NT2/D1 (cell line): ENCODE measurements around the gene FAM78B.

Experiments used
- DNase-seq: peaks from one replicate; pipeline ENCODE4 v3.0.0-alpha.2; 2011; ENCODE audit warnings: low read depth, low spot score
- H3K27me3 ChIP-seq: 2 replicates; pipeline ENCODE4 v1.6.0; 2011; ENCODE audit warnings: mild to moderate bottlenecking; ENCODE audit not compliant: insufficient read length, insufficient read depth
- H3K36me3 ChIP-seq: 2 replicates; pipeline ENCODE4 v1.6.1; 2011; ENCODE audit warnings: mild to moderate bottlenecking, low read length, mixed read lengths; ENCODE audit not compliant: insufficient read depth, insufficient read length
- H3K4me1 ChIP-seq: 2 replicates; pipeline ENCODE4 v1.5.1; 2011; ENCODE audit not compliant: insufficient read depth, insufficient read length
- H3K4me3 ChIP-seq: 2 replicates; pipeline ENCODE4 v1.5.1; 2011; ENCODE audit warnings: low read depth; ENCODE audit not compliant: insufficient read length
- H3K9ac ChIP-seq: 2 replicates; pipeline ENCODE4 v1.6.0; 2011; ENCODE audit warnings: low read depth; ENCODE audit not compliant: insufficient read length
- H3K9me3 ChIP-seq: 2 replicates; pipeline ENCODE4 v1.5.1; 2011; ENCODE audit warnings: mild to moderate bottlenecking, low read length; ENCODE audit not compliant: insufficient read depth
- SUZ12 ChIP-seq: IDR thresholded peaks from 2 replicates; pipeline ENCODE4 v1.6.1; 2011; ENCODE audit not compliant: insufficient read length, insufficient read depth; ENCODE audit errors: extremely low read depth
- YY1 ChIP-seq: IDR thresholded peaks from 2 replicates; pipeline ENCODE4 v1.6.1; 2011; ENCODE audit not compliant: insufficient read length, insufficient read depth
- ZNF274 ChIP-seq: IDR thresholded peaks from 2 replicates; pipeline ENCODE4 v1.6.1; 2011; ENCODE audit warnings: mild to moderate bottlenecking, low read depth, low read length

FAM78B gene

DNA sequence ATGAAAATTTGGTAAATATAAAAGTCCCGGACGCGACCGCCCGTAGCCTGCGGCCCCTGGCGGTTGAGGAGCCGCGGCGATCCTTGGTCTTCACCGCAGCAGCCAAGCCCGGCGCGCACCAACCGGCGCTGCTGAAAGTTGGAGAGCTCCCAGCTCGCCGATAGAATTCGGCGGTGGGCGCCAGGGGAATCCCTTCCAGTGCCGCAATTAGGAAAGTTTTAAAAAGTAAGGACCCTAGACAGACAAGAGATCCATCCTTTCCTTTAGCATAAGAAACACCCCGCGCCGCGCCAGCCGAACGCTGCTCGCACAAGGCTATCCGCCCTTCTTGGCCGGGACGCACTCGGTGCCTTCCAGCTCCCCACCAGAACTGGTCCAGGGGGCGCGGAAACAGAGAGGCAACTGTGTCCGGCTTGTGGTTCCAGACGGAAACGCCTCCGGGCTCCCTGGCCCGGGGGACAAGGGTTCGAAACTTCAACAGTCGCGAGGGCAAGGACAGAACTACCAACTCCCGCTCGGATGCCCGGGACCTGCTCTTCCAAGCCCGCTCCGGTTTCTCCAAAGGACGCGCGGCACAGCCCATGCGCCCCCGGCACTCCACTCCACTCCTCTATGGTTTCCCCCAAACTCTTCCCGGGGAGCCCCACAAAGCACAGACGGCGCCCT lies 1.7 kb downstream of the FAM78B start:
- peak overlapping the region; percentile 53 for H3K4me3 ChIP-seq
- H3K4me1 ChIP-seq, result no peaks in the 10 kb centered on the region
- TF ChIP-seq YY1 (no peak), SUZ12 (peak; percentile 88)
- H3K27me3 ChIP-seq, result peaks cover 67% of the 10 kb centered on the region
- no peaks in the 10 kb centered on the region for H3K36me3 ChIP-seq
- H3K9me3 ChIP-seq, result no peaks in the 10 kb centered on the region
- DNase-seq, result peak; percentile 71
- peak overlapping the region; percentile 61 for H3K9ac ChIP-seq

DNA sequence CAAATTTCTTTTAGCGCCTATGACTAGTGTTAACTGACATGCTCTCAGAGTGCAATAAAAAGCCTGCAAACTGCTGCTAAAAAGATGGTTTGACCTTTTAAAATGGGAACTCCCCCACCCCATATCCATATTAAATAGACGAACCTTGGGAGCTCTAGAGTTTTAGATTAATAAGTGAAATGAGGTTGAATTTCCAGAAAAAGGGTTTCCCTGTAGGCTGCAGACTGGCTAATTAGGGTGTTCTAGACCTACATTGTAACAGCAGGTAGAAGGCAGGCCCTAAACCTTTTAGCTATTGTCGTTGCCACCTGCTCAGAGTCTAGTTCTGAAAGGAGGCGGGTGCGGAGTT lies 2.2 kb downstream of the FAM78B start:
- no peak overlapping the region for H3K4me3 ChIP-seq

GRCh38 chr1:166159656-166160055 lies 7.1 kb downstream of the FAM78B start:
- Histone ChIP-seq H3K9me3 (no peaks in the 10 kb centered on the region), H3K9ac (no peak overlapping the region), H3K27me3 (peaks cover 34% of the 10 kb centered on the region), H3K36me3 (no peaks in the 10 kb centered on the region), H3K4me3 (no peak overlapping the region), H3K4me1 (no peaks in the 10 kb centered on the region)
- no peak for TF ChIP-seq SUZ12
- TF ChIP-seq ZNF274, result no peak
- no peak for TF ChIP-seq YY1
- no peak for DNase-seq

More for the DNA sequence above, 2.2 kb downstream of the FAM78B start:
- no peak for DNase-seq
- no peaks in the 10 kb centered on the region for H3K36me3 ChIP-seq
- peaks cover 67% of the 10 kb centered on the region for H3K27me3 ChIP-seq
- H3K4me1 ChIP-seq, result no peaks in the 10 kb centered on the region
- no peak overlapping the region for H3K9ac ChIP-seq
- no peak for TF ChIP-seq SUZ12
- no peak for TF ChIP-seq YY1
- no peaks in the 10 kb centered on the region for H3K9me3 ChIP-seq

GRCh38 chr1:166156674-166157073 lies 10.1 kb downstream of the FAM78B start:
- H3K36me3 ChIP-seq, result no peaks in the 10 kb centered on the region
- H3K27me3 ChIP-seq, result peaks cover 4% of the 10 kb centered on the region
- no peak overlapping the region for H3K4me3 ChIP-seq
- H3K4me1 ChIP-seq, result no peaks in the 10 kb centered on the region
- H3K9me3 ChIP-seq, result no peaks in the 10 kb centered on the region
- no peak for DNase-seq
- no peak for TF ChIP-seq ZNF274
- TF ChIP-seq SUZ12, result no peak
- TF ChIP-seq YY1, result no peak
- no peak overlapping the region for H3K9ac ChIP-seq

- H3K9me3 ChIP-seq, result no peaks in the 10 kb centered on the region
- TF ChIP-seq SUZ12 (no peak), YY1 (no peak), ZNF274 (no peak)
- no peak overlapping the region for H3K9ac ChIP-seq
- no peaks in the 10 kb centered on the region for H3K4me1 ChIP-seq
- no peaks in the 10 kb centered on the region for H3K36me3 ChIP-seq
- H3K27me3 ChIP-seq, result no peaks in the 10 kb centered on the region
- no peak overlapping the region for H3K4me3 ChIP-seq
- DNase-seq, result no peak
Observed at GRCh38 chr1:166155108-166155507, 11.7 kb downstream of the FAM78B start.

DNA sequence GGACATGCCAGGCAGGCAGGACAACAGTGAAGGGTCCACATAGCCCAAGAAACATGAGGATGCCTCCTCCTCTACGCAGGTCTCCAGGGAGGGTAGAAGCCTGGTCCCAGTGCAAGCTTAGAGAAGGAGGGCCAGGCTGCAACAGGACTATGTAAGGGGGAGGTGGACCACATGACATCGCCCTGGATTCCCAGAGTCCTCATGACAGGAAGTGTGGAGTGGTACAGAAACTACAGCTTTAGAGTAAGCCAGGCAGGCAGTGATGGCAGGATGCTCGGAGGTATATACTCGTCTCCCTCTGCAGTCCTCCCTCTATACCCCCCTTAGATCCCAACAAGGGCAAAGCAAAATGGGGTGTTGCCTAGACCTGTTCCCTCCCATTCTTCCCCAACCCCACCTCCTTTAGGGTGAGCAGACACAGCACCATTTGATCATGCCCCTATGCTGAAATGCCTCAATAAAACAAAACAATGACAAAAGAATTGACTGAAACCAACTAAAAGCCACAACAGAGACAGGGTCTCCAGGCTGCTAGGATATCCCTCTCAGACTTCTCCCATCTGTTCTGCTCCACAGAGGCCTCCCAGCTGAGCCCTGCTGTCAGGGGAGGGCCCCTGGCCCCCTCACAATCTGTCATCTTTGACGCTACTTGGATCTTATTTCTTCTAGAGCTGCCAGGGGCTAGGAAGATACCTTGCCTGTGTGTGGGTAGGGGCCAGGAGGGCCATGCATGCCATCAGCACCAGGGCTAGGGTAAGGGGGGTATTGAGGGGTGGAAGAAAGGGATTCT lies 13.1 kb downstream of the FAM78B start:
- TF ChIP-seq ZNF274 (no peak), YY1 (no peak), SUZ12 (no peak)
- Histone ChIP-seq H3K9ac (no peak overlapping the region), H3K4me1 (no peaks in the 10 kb centered on the region), H3K4me3 (no peak overlapping the region), H3K9me3 (no peaks in the 10 kb centered on the region), H3K36me3 (no peaks in the 10 kb centered on the region), H3K27me3 (no peaks in the 10 kb centered on the region)
- no peak for DNase-seq

DNA sequence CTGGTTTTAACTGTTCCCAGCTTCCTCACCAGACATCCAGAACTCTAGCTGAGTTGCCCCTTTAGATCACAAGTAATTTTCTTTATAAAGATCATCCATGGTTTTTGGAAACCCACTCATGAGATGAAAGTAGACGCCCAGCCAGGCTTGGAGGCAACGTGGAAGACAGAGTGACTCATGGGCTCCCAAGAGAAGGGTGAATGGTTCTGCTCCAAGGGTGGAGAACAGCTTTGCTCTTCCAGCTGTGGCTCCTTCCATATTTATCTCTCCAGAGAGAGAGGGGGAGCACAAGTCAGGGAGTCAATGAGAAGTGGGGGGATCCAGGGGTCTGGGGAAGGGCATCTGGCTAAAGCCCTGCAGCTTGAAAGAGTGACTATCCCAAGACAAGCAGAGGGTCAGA lies 13.8 kb downstream of the FAM78B start:
- H3K4me1 ChIP-seq, result no peaks in the 10 kb centered on the region
- no peaks in the 10 kb centered on the region for H3K36me3 ChIP-seq
- H3K27me3 ChIP-seq, result no peaks in the 10 kb centered on the region
- no peak overlapping the region for H3K4me3 ChIP-seq
- H3K9ac ChIP-seq, result no peak overlapping the region
- TF ChIP-seq ZNF274, result no peak
- TF ChIP-seq YY1, result no peak
- TF ChIP-seq SUZ12, result no peak
- no peaks in the 10 kb centered on the region for H3K9me3 ChIP-seq
- DNase-seq, result no peak

DNA sequence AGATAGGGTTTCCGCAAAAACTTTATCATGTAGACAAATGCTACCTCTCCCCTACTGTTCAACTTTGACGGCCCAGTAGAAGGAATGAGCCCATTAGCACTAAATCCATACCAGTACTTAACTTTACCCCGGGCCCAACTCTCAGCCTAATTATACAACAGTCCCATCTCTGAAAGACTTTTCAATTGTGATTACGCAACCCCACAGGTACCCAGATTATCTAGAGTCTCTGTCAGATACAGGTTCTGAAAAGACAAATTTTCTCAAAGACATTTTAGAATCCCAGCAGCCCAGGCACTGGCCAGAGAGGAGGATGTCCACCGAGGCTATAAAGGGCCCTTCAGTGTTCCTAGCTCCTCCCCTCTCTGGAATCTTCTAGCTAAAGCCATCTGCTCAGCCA lies 15.0 kb downstream of the FAM78B start:
- Histone ChIP-seq H3K4me3 (no peak overlapping the region), H3K4me1 (no peaks in the 10 kb centered on the region), H3K9ac (no peak overlapping the region), H3K9me3 (no peaks in the 10 kb centered on the region), H3K36me3 (no peaks in the 10 kb centered on the region), H3K27me3 (no peaks in the 10 kb centered on the region)
- TF ChIP-seq YY1, result no peak
- no peak for TF ChIP-seq ZNF274
- TF ChIP-seq SUZ12, result no peak
- DNase-seq, result no peak
